ENCODE results near the gene C17orf114.
A peak's percentile ranks its signal among the peaks of the same experiment; 100 is the strongest.

Gene C17orf114

DNA sequence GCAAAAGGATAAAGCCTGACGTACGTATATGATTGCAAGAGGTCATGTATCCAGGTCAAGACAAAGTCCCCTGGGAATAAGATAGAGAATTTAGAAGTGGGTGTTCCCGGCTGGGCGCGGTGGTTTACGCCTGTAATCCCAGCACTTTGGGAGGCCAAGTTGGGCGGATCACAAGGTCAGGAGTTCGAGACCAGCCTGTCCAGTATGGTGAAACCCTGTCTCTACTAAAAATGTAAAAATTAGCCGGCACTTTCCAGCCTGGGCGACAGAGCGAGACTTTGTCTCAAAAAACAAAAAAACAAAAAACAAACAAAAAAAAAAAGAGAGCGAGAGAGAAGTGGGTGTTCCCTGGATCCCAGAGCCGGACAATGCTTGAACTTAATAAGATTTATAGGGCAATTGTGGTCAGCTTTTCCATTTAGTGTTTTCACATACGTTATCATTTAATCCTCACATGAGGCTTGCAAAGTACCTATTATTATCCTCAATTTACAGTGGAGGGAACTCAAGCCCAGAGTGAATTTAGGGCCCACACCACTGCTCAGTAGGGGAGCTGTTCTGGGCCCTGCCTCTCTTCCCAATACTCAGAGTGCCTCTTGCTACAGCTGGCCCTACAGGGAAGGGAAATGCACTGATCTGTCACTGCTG is 13.8 kb downstream of the C17orf114 start:
- no peak overlapping the region for H3K27ac ChIP-seq
- DNase-seq: no peak
- WGBS, 4 donors: 78 to 79% (median 79%) methylated on average over 14 of the region's 14 CpGs
- TF ChIP-seq CTCF (IDR thresholded peaks at IDR 0.05) (no peak), POLR2A (IDR thresholded peaks at IDR 0.05) (no peak)
- H3K27me3 ChIP-seq: peaks cover 12% of the 10 kb centered on the region
- H3K4me1 ChIP-seq (replicated peaks in 1 of 2): peaks cover 4 to 44% of the 10 kb centered on the region in 2 donors
- no peaks in the 10 kb centered on the region for H3K36me3 ChIP-seq (replicated peaks in 1 of 2)
- no peaks in the 10 kb centered on the region for H3K9me3 ChIP-seq (replicated peaks in 1 of 3)
- H3K4me3 ChIP-seq: no peak overlapping the region
- intact Hi-C loops (cut with DNase I): loop anchor here (2.0 to 10.0 kb wide), 3 partner anchors 53 to 103 kb away; partner anchors contain the start of genes CXCL16 (in 1 of the 2), MED11 (in 1 of the 2) and ZMYND15 (in 1 of the 2)

DNA sequence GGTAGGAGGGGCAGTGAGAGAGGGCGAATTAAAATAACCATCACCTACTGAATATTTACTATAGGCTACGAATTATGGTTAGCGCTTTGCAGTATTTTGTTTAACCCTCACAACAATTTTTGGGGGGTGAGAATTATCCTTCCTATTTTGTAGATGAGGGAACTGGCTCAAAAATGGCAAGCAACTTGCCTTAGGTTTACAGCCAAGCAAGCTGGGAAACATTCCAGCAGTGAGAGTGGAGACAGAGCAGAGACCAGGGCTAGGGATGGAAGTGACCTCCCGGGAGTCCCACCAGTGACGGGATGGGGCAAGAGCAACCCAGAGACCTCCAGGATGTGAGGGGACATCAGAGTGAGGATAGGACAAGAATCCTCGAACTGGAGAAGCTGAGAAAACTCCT is 15.6 kb downstream of the C17orf114 start:
- peaks cover 24% of the 10 kb centered on the region for H3K27me3 ChIP-seq
- intact Hi-C loops (cut with DNase I): loop anchor here in 1 of 2 donors (10.0 kb wide), 1 partner anchor 52 kb away; the partner anchor contains the start of genes CXCL16, MED11 and ZMYND15
- H3K4me1 ChIP-seq (replicated peaks in 1 of 2): peaks cover 4 to 44% of the 10 kb centered on the region in 2 donors
- no peak for TF ChIP-seq CTCF (IDR thresholded peaks at IDR 0.05)
- TF ChIP-seq POLR2A (IDR thresholded peaks at IDR 0.05): no peak
- no peak for DNase-seq
- WGBS, 4 donors: 14 to 39% (median 26%) methylated on average over 6 of the region's 6 CpGs
- peak overlapping the region in 1 of 4 donors; percentile 36 for H3K4me3 ChIP-seq
- H3K27ac ChIP-seq: peak overlapping the region in 1 of 5 donors; percentile 29
- H3K36me3 ChIP-seq (replicated peaks in 1 of 2): no peaks in the 10 kb centered on the region
- H3K9me3 ChIP-seq (replicated peaks in 1 of 3): no peaks in the 10 kb centered on the region

GRCh38 chr17:4786106-4786511 is 16.0 kb downstream of the C17orf114 start, which contains the start of gene VMO1:
VMO1 (minus strand) TSS chr17:4786364; CDS start chr17:4786352, 12 bp downstream.
- WGBS, 4 donors: 7 to 13% (median 11%) methylated on average over 9 to 24 of the region's 24 CpGs
- H3K4me3 ChIP-seq: peak within 1 kb of the TSS in 1 of 4 donors; percentile 36
- no peaks in the 10 kb centered on the region for H3K9me3 ChIP-seq (replicated peaks in 1 of 3)
- peaks cover 24% of the 10 kb centered on the region for H3K27me3 ChIP-seq
- DNase-seq: peak in 3 of 7 donors; percentile 40 to 71 (median 47)
- intact Hi-C loops (cut with DNase I): loop anchor here in 1 of 2 donors (10.0 kb wide), 1 partner anchor 51 kb away; the partner anchor contains the start of genes CXCL16, MED11 and ZMYND15
- peaks cover 4 to 44% of the 10 kb centered on the region in 2 donors for H3K4me1 ChIP-seq (replicated peaks in 1 of 2)
- no peaks in the 10 kb centered on the region for H3K36me3 ChIP-seq (replicated peaks in 1 of 2)
- no peak for TF ChIP-seq CTCF (IDR thresholded peaks at IDR 0.05)
- H3K27ac ChIP-seq: peak within 1 kb of the TSS in 1 of 5 donors; percentile 29

DNA sequence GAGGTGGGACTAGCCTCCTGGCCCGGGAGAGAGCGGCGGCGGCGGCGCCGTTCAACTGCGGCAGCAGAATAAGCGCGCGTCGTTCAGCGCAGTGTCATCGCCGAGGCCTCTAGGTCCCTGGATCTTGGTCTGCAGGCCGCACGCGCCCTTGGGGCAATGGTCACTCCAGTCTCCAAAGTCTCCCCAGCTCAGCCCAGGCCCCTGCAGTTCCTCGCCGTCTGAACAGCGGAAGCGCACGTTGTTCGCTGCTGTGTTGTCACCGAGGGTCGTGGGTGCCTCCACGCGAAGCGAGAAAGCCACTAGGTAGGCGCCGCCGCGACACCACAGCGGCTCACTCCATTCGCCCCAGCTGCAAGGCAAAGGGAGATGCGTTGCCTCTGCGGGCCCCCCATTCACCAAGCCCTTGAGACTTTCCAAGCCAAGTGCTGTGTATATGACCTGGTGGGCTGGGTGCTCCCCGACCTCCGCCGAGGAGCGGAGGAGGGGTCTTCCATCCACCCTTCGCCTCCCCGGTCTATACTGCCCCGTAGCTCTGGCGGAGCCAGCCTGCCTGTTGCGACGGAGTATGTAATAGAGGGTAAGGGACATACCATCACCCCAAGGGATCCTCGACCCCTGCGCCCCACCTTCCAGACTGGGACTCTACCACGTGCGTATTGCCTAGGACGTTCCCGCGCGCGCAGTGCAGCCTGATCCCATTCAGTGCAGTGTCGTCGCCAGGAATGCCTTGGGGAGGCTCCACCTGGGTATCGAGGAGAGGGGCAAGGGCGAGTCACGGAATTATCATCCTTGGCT is 16.6 kb downstream of the C17orf114 start:
- Histone ChIP-seq H3K27ac (peak overlapping the region in 1 of 5 donors; percentile 29), H3K4me3 (peak overlapping the region in 1 of 4 donors; percentile 36), H3K9me3 (replicated peaks in 1 of 3) (no peaks in the 10 kb centered on the region), H3K36me3 (replicated peaks in 1 of 2) (no peaks in the 10 kb centered on the region), H3K27me3 (peaks cover 25% of the 10 kb centered on the region), H3K4me1 (replicated peaks in 1 of 2) (peaks cover under 1 to 41% of the 10 kb centered on the region in 2 donors)
- WGBS, 4 donors: 13 to 20% (median 16%) methylated on average over 22 to 61 of the region's 61 CpGs
- intact Hi-C loops (cut with DNase I): loop anchor here in 1 of 2 donors (10.0 kb wide), 1 partner anchor 51 kb away; the partner anchor contains the start of genes CXCL16, MED11 and ZMYND15
- TF ChIP-seq CTCF (IDR thresholded peaks at IDR 0.05): no peak
- TF ChIP-seq POLR2A (IDR thresholded peaks at IDR 0.05): no peak
- DNase-seq: no peak
